Mucosa of rectum (tissue), 2 donors: ENCODE measurements around the gene SLC25A43.

Source experiments
- H3K27ac ChIP-seq, 2 donors: one replicate each; pipeline ENCODE4 v1.7.0; 2013; ENCODE audit warnings: inconsistent platforms in 2 of 2, low read depth in 2 of 2, low read length in 2 of 2
- H3K27me3 ChIP-seq, 2 donors: one replicate each; pipeline ENCODE4 v1.7.0; 2013; ENCODE audit warnings: low read length in 2 of 2; ENCODE audit not compliant: control insufficient read depth in 2 of 2, insufficient read depth in 2 of 2
- H3K36me3 ChIP-seq, 2 donors: one replicate each; pipeline ENCODE4 v1.7.0; 2013; ENCODE audit warnings: low read length in 2 of 2; ENCODE audit not compliant: control insufficient read depth in 2 of 2, insufficient read depth in 2 of 2
- H3K4me1 ChIP-seq, 2 donors: one replicate each; pipeline ENCODE4 v1.7.0; 2013; ENCODE audit warnings: low read length in 2 of 2, mild to moderate bottlenecking in 1 of 2; ENCODE audit not compliant: control insufficient read depth in 2 of 2, insufficient read depth in 2 of 2
- H3K4me3 ChIP-seq, 2 donors: one replicate each; pipeline ENCODE4 v1.7.0; 2013; ENCODE audit warnings: low read length in 2 of 2
- H3K9ac ChIP-seq, 2 donors: one replicate each; pipeline ENCODE4 v1.7.0; 2013; ENCODE audit warnings: low read length in 2 of 2, low read depth in 1 of 2, mild to moderate bottlenecking in 1 of 2
- H3K9me3 ChIP-seq, 2 donors: one replicate each; pipeline ENCODE4 v1.7.0; 2013; ENCODE audit warnings: low read length in 2 of 2; ENCODE audit not compliant: control insufficient read depth in 2 of 2
- donor health status: healthy.
- donor health status: Normal muscosa, but diverticular disease.

Gene SLC25A43

DNA sequence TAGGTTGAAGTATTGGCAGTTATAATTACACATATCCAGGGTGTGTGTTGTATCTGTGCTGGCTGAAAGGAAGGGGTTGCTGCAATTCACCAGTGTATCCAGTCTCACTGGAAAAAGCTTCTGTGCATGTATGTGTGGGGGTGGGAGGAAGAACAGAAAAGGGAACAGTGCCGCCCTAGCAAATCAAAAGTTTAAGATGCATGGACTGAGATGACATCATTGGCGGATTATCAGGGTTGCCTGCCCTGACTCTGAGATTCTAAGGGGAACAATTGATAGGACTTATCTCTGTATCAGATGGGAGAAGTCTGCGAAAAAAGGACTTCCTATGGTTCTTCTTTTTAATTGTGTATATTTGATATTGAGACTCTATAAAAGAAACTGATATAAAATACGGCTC is 3.5 kb downstream of the SLC25A43 start:
- Histone ChIP-seq H3K36me3 (peaks cover 3% of the 10 kb centered on the region in 2 donors), H3K4me3 (no peak overlapping the region), H3K27me3 (no peaks in the 10 kb centered on the region), H3K4me1 (peaks cover 4 to 12% of the 10 kb centered on the region in 2 donors), H3K9ac (no peak overlapping the region), H3K9me3 (no peaks in the 10 kb centered on the region), H3K27ac (no peak overlapping the region)

DNA sequence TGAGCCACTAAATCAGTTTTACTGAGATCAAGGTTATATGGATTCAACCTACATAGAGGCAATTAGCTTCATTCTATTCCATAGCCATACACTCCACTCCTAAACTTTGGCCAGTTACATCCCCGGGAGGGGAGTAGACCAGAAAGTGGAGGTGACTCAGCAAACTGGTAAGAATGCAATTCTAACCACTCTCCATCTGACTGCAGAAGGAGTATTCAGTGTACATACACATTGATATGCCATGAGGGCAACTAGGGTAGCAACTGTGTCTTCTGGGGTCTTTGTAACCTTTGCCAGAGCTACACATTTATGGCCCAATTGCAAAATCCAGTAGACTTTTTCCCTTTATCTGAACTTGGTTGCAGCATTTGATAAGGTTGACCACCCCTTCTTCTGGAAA is 7.6 kb downstream of the SLC25A43 start:
- H3K9me3 ChIP-seq, result no peaks in the 10 kb centered on the region
- H3K27ac ChIP-seq, result no peak overlapping the region
- H3K27me3 ChIP-seq, result no peaks in the 10 kb centered on the region
- no peak overlapping the region for H3K9ac ChIP-seq
- peaks cover 3 to 10% of the 10 kb centered on the region in 2 donors for H3K36me3 ChIP-seq
- H3K4me1 ChIP-seq, result peaks cover 8 to 10% of the 10 kb centered on the region in 2 donors
- H3K4me3 ChIP-seq, result no peak overlapping the region

- Histone ChIP-seq H3K27ac (no peak overlapping the region), H3K9ac (no peak overlapping the region), H3K36me3 (peaks cover 3 to 10% of the 10 kb centered on the region in 2 donors), H3K27me3 (no peaks in the 10 kb centered on the region), H3K9me3 (no peaks in the 10 kb centered on the region), H3K4me1 (peaks cover 8 to 10% of the 10 kb centered on the region in 2 donors), H3K4me3 (no peak overlapping the region)
Observed at GRCh38 chrX:119407681-119408080, 8.5 kb downstream of the SLC25A43 start.

DNA sequence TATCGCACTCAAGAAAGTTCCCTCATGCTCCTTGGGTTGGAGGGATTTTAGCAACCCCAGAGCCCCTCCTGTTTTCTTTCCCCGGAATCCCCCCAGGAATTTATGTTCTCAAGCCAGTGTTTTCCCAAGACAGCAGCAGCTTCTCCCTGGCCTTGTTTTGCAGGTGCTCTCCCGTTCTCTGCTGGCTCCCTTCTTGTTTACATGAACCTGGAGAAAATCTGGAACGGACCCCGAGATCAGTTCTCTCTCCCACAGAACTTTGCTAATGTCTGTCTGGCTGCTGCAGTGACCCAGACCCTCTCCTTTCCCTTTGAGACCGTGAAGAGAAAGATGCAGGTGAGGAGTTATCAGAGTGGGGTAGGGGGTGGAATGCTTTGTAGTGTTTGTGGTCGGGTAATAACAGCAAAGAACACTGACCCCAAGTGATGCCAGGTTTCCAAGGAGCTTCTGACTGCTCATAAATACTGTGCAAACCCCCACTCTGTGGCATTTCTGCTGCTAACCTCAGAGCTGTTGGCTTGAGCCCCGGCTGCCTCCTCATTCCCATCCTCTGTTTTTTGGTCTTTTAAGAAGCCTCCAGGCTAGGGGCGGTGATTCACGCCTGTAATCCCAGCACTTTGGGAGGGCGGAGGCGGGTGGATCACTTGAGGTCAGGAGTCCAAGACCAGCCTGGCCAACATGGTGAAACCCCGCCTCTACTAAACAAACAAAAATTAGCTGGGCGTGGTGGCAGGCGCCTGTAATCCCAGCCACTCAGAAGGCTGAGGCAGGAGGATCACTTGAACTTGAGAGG is 11.1 kb downstream of the SLC25A43 start:
- Histone ChIP-seq H3K9ac (peak overlapping the region in 1 of 2 donors; percentile 20), H3K4me1 (peaks cover 8 to 10% of the 10 kb centered on the region in 2 donors), H3K27me3 (no peaks in the 10 kb centered on the region), H3K27ac (peak overlapping the region; percentile 79 to 85), H3K4me3 (no peak overlapping the region), H3K9me3 (no peaks in the 10 kb centered on the region), H3K36me3 (peaks cover 3 to 10% of the 10 kb centered on the region in 2 donors)

- Histone ChIP-seq H3K27me3 (no peaks in the 10 kb centered on the region), H3K36me3 (peaks cover 3 to 10% of the 10 kb centered on the region in 2 donors), H3K27ac (peak overlapping the region; percentile 79 to 85), H3K4me3 (peak overlapping the region in 1 of 2 donors; percentile 13), H3K9ac (peak overlapping the region in 1 of 2 donors; percentile 48), H3K9me3 (no peaks in the 10 kb centered on the region), H3K4me1 (peaks cover 8 to 10% of the 10 kb centered on the region in 2 donors)
Observed at GRCh38 chrX:119410854-119411253, 11.7 kb downstream of the SLC25A43 start.

GRCh38 chrX:119411959-119412358 is 12.8 kb downstream of the SLC25A43 start:
- Histone ChIP-seq H3K27ac (no peak overlapping the region), H3K4me3 (no peak overlapping the region), H3K4me1 (peaks cover 8 to 10% of the 10 kb centered on the region in 2 donors), H3K9ac (no peak overlapping the region), H3K27me3 (no peaks in the 10 kb centered on the region), H3K36me3 (peaks cover 3 to 10% of the 10 kb centered on the region in 2 donors), H3K9me3 (no peaks in the 10 kb centered on the region)

DNA sequence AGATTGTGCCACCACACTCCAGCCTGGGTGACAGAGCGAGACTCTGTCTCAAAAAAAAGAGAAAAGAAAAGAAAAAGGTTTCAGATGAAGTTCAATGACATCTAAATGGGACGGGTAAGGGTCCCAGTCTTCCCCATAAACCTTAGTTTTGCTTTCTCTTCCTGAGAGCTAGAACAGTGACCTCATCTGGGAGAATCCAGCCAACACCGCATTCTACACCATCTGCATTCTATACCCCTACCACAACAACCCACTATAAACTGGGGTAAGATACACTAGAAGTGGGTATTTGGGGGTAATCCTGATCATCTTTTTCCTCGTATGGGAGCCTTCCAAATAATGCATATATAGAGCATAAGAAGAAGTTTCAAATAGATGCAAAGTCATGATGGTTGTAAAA is 18.2 kb downstream of the SLC25A43 start:
- Histone ChIP-seq H3K4me3 (no peak overlapping the region), H3K9me3 (no peaks in the 10 kb centered on the region), H3K9ac (no peak overlapping the region), H3K27ac (no peak overlapping the region), H3K4me1 (no peaks in the 10 kb centered on the region), H3K36me3 (no peaks in the 10 kb centered on the region), H3K27me3 (no peaks in the 10 kb centered on the region)

- H3K9me3 ChIP-seq, result no peaks in the 10 kb centered on the region
- H3K4me1 ChIP-seq, result no peaks in the 10 kb centered on the region
- H3K9ac ChIP-seq, result no peak overlapping the region
- no peak overlapping the region for H3K27ac ChIP-seq
- no peaks in the 10 kb centered on the region for H3K27me3 ChIP-seq
- H3K36me3 ChIP-seq, result no peaks in the 10 kb centered on the region
- no peak overlapping the region for H3K4me3 ChIP-seq
Observed at GRCh38 chrX:119417842-119418241, 18.7 kb downstream of the SLC25A43 start.

DNA sequence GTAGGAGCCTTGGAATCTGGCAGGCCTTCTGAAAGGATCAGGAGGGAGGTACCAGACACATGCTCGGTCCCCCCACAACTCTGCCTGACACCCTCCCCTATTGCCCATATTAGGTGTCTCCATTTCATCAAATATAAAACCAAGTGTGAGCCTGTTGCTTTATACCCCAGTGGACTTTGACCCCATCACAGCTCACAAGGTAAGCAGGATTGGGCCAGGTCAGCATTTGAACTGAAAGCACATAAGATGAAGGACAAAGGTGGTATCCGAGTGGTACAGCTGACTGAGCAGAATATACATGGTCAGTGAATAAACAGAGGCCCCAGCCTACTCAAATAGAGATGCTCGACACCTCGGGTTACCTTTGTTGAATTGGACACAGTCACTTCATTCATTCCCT is 20.0 kb downstream of the SLC25A43 start:
- H3K36me3 ChIP-seq, result no peaks in the 10 kb centered on the region
- no peak overlapping the region for H3K9ac ChIP-seq
- H3K4me1 ChIP-seq, result no peaks in the 10 kb centered on the region
- H3K4me3 ChIP-seq, result no peak overlapping the region
- no peak overlapping the region for H3K27ac ChIP-seq
- no peaks in the 10 kb centered on the region for H3K27me3 ChIP-seq
- H3K9me3 ChIP-seq, result no peaks in the 10 kb centered on the region

DNA sequence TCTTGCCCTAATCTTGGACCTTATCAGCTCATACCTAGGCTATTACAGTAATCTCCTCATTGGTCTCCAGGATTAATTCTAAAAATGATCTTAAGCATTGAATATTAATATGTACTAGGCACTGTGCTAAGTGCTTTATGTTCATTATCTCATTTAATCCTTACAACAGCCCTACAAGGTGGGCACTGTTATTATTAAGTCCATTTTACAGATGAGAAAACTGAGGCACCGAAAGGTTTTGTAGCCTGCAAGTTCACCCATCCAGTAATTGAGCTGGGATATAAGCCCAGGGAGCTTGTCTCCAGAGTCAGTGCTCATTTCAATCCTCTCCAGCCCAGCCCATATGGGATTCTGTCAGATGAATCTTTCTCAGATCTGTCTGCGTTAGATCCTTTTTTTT is 20.8 kb downstream of the SLC25A43 start:
- H3K4me1 ChIP-seq, result no peaks in the 10 kb centered on the region
- H3K9me3 ChIP-seq, result no peaks in the 10 kb centered on the region
- no peak overlapping the region for H3K27ac ChIP-seq
- H3K4me3 ChIP-seq, result no peak overlapping the region
- no peaks in the 10 kb centered on the region for H3K36me3 ChIP-seq
- no peak overlapping the region for H3K9ac ChIP-seq
- no peaks in the 10 kb centered on the region for H3K27me3 ChIP-seq
